Motor neuron (in vitro differentiated cells): ENCODE measurements around the gene ME2. TPM values are rescaled to one million over a fixed set of nuclear protein-coding genes. Genes with fewer than 3 reads are reported as not detected.
"Not testable (repeated sequence)": the region's sequence is repeated elsewhere in the genome, so short reads cannot be mapped to it uniquely, and the experiment has no call there.

Experiments used
- ATAC-seq, 8 experiments: fragments of 200-7000 bp; cut with Tn5 transposase; replicated peaks in 6 of 8; 2 replicates each; pipeline ENCODE4 v1.8.0; 2021; ENCODE audit warnings: mild to moderate bottlenecking in 8 of 8, moderate library complexity in 8 of 8
- H3K27ac ChIP-seq, 2 donors: fragments of 250-450 bp; sonication (Bioruptor Pico); 2 replicates each; pipeline ENCODE4 v1.9.0; 2021; ENCODE audit warnings: antibody characterized with exemption in 2 of 2, mild to moderate bottlenecking in 2 of 2, moderate library complexity in 1 of 2
- H3K4me1 ChIP-seq, 2 donors: fragments of 250-450 bp; sonication (Bioruptor Pico); replicated peaks in 1 of 2; 2 replicates each; pipeline ENCODE4 v1.6.1; 2021; ENCODE audit warnings: antibody characterized with exemption in 2 of 2, mild to moderate bottlenecking in 2 of 2, moderate library complexity in 1 of 2
- H3K4me3 ChIP-seq, 5 donors: fragments of 250-450 bp; sonication (Bioruptor Pico); 2 replicates each; pipeline ENCODE4 v1.9.0; 2021; ENCODE audit warnings: antibody characterized with exemption in 5 of 5, mild to moderate bottlenecking in 5 of 5, moderate library complexity in 4 of 5
- WGBS, 10 experiments: fragments of 450-650 bp; shearing (Covaris generic); methylation state at CpG; one replicate each; pipeline ENCODE4 v1.0.0; 2022; 5-methylcytosine and 5-hydroxymethylcytosine counted together
- in situ Hi-C, 9 experiments: fragments of 400-800 bp; cut with MboI; loops; one replicate each; pipeline ENCODE4 v1.15.0; 2021; ENCODE audit warnings: low sequenced_read_pairs in 9 of 9, low pct_unique_long_range_greater_than_20kb in 2 of 9; ENCODE audit not compliant: unreplicated experiment in 9 of 9
- total RNA-seq, 8 experiments: library from RNA; unstranded; fragments of 300-600 nt; gene quantifications; 2 replicates each; pipeline versions ENCODE4 v1.2.3 to v1.2.4, GENCODE V29; 2022

Gene ME2
- total RNA-seq, 8 experiments from 2014 or later = 23.4 to 63.0 (median 42.8) TPM

DNA sequence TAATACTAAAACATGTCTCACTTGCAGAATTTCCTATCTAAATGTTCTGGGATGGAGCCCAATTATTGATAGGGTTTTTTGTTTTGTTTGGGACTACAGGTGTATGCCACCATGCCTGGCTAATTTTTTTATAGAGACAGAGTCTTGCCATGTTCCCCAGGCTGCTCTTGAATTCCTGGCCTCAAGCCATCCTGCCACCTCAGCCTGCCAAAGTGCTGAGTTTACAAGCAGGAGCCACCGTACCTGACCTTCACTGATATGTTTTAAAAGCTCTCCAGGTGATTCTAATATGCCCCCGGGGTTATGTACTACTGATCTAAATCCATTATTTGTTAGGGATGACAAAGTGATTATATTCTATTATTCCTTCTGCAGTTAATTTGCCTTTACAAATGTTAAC lies 91.1 kb downstream of the ME2 start:
- no peak overlapping the region for H3K27ac ChIP-seq
- in situ Hi-C loops = no loop called here
- 0 to 100% (median 45%) methylated on average over 1 to 2 of the region's 2 CpGs; no CpG with 5 or more reads in 3 of the 10 experiments for WGBS, 10 experiments
- H3K4me3 ChIP-seq = no peak overlapping the region
- peaks cover 8 to 15% of the 10 kb centered on the region in 2 donors for H3K4me1 ChIP-seq
- ATAC-seq = no peak

DNA sequence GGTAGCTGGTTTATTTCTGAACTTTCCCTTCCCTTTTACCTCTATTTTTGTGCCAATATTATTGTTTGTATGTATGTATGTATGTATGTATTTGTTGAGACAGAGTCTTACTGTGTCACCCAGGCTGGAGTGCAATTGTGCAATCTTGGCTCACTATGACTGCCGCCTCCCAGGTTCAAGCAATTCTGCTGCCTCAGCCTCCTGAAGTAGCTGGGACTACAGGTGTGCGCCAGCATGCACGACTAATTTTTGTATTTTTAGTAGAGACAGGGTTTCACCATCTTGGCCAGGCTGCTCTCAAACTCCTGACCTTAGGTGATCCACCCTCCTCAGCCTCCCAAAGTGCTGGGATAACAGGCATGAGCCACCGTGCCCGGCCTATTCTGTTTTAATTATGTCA lies 93.5 kb downstream of the ME2 start:
- ATAC-seq, H3K27ac ChIP-seq, H3K4me3 ChIP-seq, in situ Hi-C loops: not testable (repeated sequence)
- peaks cover 8 to 14% of the 10 kb centered on the region in 2 donors for H3K4me1 ChIP-seq
- 67 to 96% (median 78%) methylated on average over 2 to 5 of the region's 5 CpGs; no CpG with 5 or more reads in 4 of the 10 experiments for WGBS, 10 experiments

DNA sequence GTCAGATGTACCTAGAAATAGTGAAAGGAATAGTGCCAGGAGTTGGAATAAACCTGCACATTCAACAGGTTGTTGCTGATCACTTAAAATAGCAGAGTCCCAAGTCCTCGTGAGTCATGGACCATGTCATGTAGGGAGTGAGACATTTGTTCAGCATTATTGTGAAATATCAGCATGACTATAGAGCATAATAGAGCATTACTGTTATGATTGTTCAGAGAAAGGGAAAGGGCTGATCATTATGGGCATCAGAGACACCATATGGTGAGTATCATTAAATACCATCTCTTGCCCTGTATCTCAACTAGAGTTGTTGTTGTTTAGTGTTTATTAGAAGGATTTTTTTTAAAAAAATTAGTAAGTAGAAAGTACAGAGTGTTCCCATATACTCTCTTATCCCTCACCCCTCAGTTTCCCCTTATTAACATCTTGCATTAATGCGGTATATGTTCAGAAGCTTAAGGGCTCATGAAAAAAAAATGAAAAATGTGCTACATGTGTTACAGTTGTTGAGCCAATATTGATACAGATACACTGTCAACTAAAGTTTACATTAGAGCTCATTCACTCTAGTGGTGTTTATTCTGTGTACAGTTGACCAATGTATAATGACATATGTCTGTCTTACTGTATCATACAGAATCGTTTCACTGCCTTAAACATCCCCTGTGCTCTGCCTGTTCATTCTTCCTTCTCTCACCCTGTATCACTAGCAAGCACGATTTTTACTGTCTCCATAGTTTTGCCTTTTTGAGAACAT lies 94.6 kb downstream of the ME2 start:
- ATAC-seq = peak in 3 of 8 experiments; percentile 25 to 90 (median 85)

DNA sequence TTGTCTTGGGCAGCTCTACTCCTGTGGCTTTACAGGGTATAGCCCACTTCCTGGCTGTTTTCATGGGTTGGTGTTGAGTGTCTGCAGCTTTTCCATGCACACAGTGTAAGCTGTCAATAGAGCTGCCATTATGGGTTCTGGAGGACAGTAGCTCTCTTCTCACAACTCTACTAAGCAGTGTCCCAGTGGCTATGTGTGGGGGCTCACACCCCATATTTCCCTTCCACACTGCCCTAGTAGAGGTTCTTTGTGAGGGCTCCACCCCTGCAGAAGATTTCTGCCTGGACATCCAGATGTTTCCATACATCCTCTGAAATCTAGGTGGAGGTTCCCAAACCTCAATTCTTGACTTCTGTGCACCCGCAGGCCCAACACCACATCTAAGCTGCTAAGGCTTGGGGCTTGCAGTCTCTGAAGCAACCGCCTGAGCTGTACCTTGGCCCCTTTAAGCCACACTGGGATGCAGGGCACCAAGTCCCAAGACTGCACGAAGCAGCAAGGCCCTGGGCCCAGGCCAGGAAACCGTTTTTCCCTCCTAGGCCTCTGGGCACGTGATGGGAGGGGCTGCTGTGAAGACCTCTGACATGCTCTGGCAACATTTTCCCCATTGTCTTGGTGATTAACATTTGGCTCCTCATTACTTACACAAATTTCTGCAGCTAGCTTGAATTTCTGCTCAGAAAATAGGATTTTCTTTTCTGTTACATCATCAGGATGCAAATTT lies 98.3 kb downstream of the ME2 start:
- 63 to 100% (median 100%) methylated on average over 1 to 3 of the region's 5 CpGs; no CpG with 5 or more reads in 4 of the 10 experiments for WGBS, 10 experiments
- in situ Hi-C loops = no loop called here
- ATAC-seq = no peak
- Histone ChIP-seq H3K27ac (no peak overlapping the region), H3K4me1 (no peaks in the 10 kb centered on the region), H3K4me3 (no peak overlapping the region)

More for the DNA sequence above, 94.6 kb downstream of the ME2 start:
- in situ Hi-C loops = no loop called here
- WGBS, 10 experiments = 47 to 100% (median 79%) methylated on average over 1 to 4 of the region's 4 CpGs
- Histone ChIP-seq H3K4me3 (no peak overlapping the region), H3K4me1 (peaks cover 8 to 13% of the 10 kb centered on the region in 2 donors), H3K27ac (no peak overlapping the region)

DNA sequence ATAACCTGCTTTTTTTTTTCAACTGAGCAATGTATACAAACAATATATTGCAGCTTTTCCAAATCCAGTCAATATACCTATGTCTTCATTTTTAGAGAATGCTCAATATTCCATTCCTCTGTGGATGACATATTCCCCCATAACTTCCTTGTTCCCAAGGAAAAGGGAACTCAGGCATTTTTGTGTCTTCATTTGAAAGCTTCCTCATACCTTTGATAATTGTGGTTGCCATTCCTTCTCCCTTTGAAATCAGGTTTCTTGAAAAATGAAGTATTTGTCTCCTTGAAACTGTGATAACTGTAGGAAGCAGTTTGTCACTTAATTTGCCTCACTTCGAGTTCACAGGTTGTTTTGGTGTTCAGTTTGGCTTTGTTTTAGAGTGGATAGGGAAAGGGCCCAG lies 102.5 kb downstream of the ME2 start:
- Histone ChIP-seq H3K27ac (no peak overlapping the region), H3K4me1 (no peaks in the 10 kb centered on the region), H3K4me3 (no peak overlapping the region)
- ATAC-seq = no peak
- in situ Hi-C loops = no loop called here
- WGBS, 10 experiments = 60 to 100% (median 100%) methylated on average over 1 of the region's 1 CpG; no CpG with 5 or more reads in 3 of the 10 experiments

GRCh38 chr18:50982086-50982801 lies 103.3 kb downstream of the ME2 start:
- Histone ChIP-seq H3K27ac (no peak overlapping the region), H3K4me3 (no peak overlapping the region), H3K4me1 (no peaks in the 10 kb centered on the region)
- in situ Hi-C loops = no loop called here
- WGBS, 10 experiments = 45 to 100% (median 89%) methylated on average over 1 to 6 of the region's 8 CpGs
- ATAC-seq = no peak

DNA sequence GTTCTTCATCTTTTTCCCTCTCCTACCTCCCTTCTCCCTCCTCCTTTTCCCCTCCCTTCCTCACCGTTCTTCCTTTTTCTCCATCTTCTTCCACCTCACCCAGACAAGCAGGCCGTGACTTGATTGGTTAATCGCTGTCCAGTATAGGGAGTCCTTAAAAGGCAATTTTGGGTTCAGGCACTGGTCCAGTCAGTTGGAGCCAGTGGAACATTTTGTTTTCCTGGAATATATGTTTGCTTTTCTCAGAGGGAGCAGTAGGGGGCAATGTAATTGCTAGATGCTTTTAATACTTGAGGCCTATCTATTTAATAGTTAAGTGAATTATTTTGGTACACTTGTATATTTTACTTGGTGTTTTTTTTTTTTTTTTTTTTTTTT lies 103.9 kb downstream of the ME2 start:
- no peak for ATAC-seq
- H3K27ac ChIP-seq = no peak overlapping the region
- no peaks in the 10 kb centered on the region for H3K4me1 ChIP-seq
- H3K4me3 ChIP-seq = no peak overlapping the region
- WGBS, 10 experiments = 83 to 100% (median 96%) methylated on average over 2 to 3 of the region's 3 CpGs; no CpG with 5 or more reads in 2 of the 10 experiments
- in situ Hi-C loops = no loop called here

GRCh38 chr18:50986360-50987087 lies 107.6 kb downstream of the ME2 start:
- in situ Hi-C loops = no loop called here
- Histone ChIP-seq H3K4me1 (peaks cover under 1 to 2% of the 10 kb centered on the region in 2 donors), H3K27ac (no peak overlapping the region), H3K4me3 (no peak overlapping the region)
- peak in 3 of 8 experiments; percentile 39 to 80 (median 75) for ATAC-seq
- WGBS, 10 experiments = 0 to 92% (median 76%) methylated on average over 1 to 2 of the region's 2 CpGs; no CpG with 5 or more reads in 2 of the 10 experiments

GRCh38 chr18:50987261-50987660 lies 108.3 kb downstream of the ME2 start:
- in situ Hi-C loops = no loop called here
- Histone ChIP-seq H3K4me1 (peaks cover 8 to 9% of the 10 kb centered on the region in 2 donors), H3K27ac (no peak overlapping the region), H3K4me3 (no peak overlapping the region)
- ATAC-seq = no peak
- WGBS, 10 experiments = 0 to 83% (median 63%) methylated on average over 1 to 2 of the region's 2 CpGs; no CpG with 5 or more reads in 3 of the 10 experiments

- in situ Hi-C loops = no loop called here
- H3K27ac ChIP-seq = no peak overlapping the region
- H3K4me3 ChIP-seq = no peak overlapping the region
- WGBS, 10 experiments = 70 to 100% (median 83%) methylated on average over 1 to 3 of the region's 3 CpGs; no CpG with 5 or more reads in 1 of the 10 experiments
- ATAC-seq = no peak
- peaks cover 12 to 13% of the 10 kb centered on the region in 2 donors for H3K4me1 ChIP-seq
Measured at GRCh38 chr18:50989711-50990110, 110.8 kb downstream of the ME2 start.

- in situ Hi-C loops = no loop called here
- no peak overlapping the region for H3K27ac ChIP-seq
- ATAC-seq = peak in 5 of 8 experiments; percentile 59 to 82 (median 72)
- H3K4me3 ChIP-seq = no peak overlapping the region
- peaks cover 12 to 13% of the 10 kb centered on the region in 2 donors for H3K4me1 ChIP-seq
- 0 to 80% (median 49%) methylated on average over 1 to 3 of the region's 3 CpGs; no CpG with 5 or more reads in 2 of the 10 experiments for WGBS, 10 experiments
Measured at GRCh38 chr18:50992351-50992762, 113.4 kb downstream of the ME2 start.

DNA sequence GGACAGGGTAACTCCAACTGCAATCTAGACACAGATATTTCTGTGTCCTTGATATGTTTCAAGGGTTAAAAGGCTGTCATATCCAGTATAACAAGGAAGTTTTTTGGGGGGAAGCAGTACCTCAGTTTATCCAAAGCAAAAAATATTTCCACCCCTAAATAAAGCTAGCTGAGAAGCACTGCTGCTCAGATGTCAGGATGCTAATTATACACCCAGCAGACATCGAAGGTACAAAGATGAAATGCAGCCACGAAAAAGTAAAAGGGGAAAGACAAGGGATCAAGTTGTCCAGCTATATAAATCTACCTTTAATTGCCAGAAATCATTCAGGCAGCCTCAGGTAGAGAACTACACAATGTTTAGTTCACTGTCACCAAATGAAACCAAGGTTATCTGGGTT lies 115.1 kb downstream of the ME2 start:
- no peak for ATAC-seq
- Histone ChIP-seq H3K27ac (no peak overlapping the region), H3K4me3 (no peak overlapping the region), H3K4me1 (peaks cover 12 to 13% of the 10 kb centered on the region in 2 donors)
- in situ Hi-C loops = no loop called here
- 10 to 100% (median 88%) methylated on average over 1 to 2 of the region's 2 CpGs; no CpG with 5 or more reads in 2 of the 10 experiments for WGBS, 10 experiments
